Tibial artery (tissue), 4 donors: ENCODE results near the gene RASSF8.

ENCODE experiments used
- DNase-seq, 2 donors: peaks; one replicate each; pipeline ENCODE4 v3.0.0-alpha.2; 2019
- H3K27ac ChIP-seq, 2 donors: fragments of 200-600 bp; sonication (generic) in 1 of 2; 1 replicate in 1 of 2; 2 replicates in 1 of 2; pipeline ENCODE4 v1.5.1; 2018 to 2019; ENCODE audit warnings: mild to moderate bottlenecking in 1 of 2
- H3K27me3 ChIP-seq, 2 donors: fragments of 200-600 bp; sonication (generic) in 1 of 2; one replicate each; pipeline versions ENCODE4 v1.5.1 to v1.6.0; 2016 to 2019
- H3K36me3 ChIP-seq, 3 donors: fragments of 200-600 bp; sonication (generic) in 2 of 3; one replicate each; pipeline ENCODE4 v1.5.1; 2016 to 2019; ENCODE audit warnings: mild to moderate bottlenecking in 2 of 3
- H3K4me1 ChIP-seq, 4 donors: fragments of 200-600 bp; sonication (generic) in 2 of 4; 1 replicate in 3 of 4; 2 replicates in 1 of 4; pipeline ENCODE4 v1.5.1; 2016 to 2019
- H3K4me3 ChIP-seq, 2 donors: fragments of 200-600 bp; sonication (generic) in 1 of 2; 1 replicate in 1 of 2; 2 replicates in 1 of 2; pipeline ENCODE4 v1.5.1; 2018 to 2019; ENCODE audit warnings: mild to moderate bottlenecking in 2 of 2
- H3K9me3 ChIP-seq, 3 donors: fragments of 200-600 bp; sonication (generic) in 1 of 3; one replicate each; pipeline ENCODE4 v1.5.1; 2016 to 2019
- CTCF ChIP-seq, 2 experiments: fragments of 200-600 bp in 1 of 2; fragments of 450-650 bp in 1 of 2; IDR thresholded peaks; one replicate each; pipeline ENCODE4 v1.5.1; 2017 to 2019; ENCODE audit warnings: antibody characterized with exemption in 2 of 2, mild to moderate bottlenecking in 1 of 2, moderate library complexity in 1 of 2
- intact Hi-C: fragments of 100-400 bp; cut with DNase I; formaldehyde crosslinking; loops from one replicate; pipeline ENCODE4 v1.15.0; 2023; ENCODE audit warnings: low total_unique reads

The RASSF8 gene

GRCh38 chr12:26043135-26044006, 84.9 kb downstream of the RASSF8 start:
- Histone ChIP-seq H3K27me3 (no peaks in the 10 kb centered on the region), H3K36me3 (no peaks in the 10 kb centered on the region), H3K9me3 (no peaks in the 10 kb centered on the region), H3K4me1 (peaks cover 0 to 43% (median 18%) of the 10 kb centered on the region in 4 donors), H3K27ac (no peak overlapping the region), H3K4me3 (no peak overlapping the region)
- intact Hi-C loops = no loop called here
- no peak for TF ChIP-seq CTCF (IDR thresholded peaks at IDR 0.05)
- DNase-seq = no peak

GRCh38 chr12:26044007-26044394, 85.5 kb downstream of the RASSF8 start:
- no peaks in the 10 kb centered on the region for H3K36me3 ChIP-seq
- no peaks in the 10 kb centered on the region for H3K9me3 ChIP-seq
- no peak overlapping the region for H3K27ac ChIP-seq
- no peak for DNase-seq
- intact Hi-C loops = no loop called here
- H3K27me3 ChIP-seq = no peaks in the 10 kb centered on the region
- TF ChIP-seq CTCF (IDR thresholded peaks at IDR 0.05) = no peak
- peaks cover 0 to 43% (median 18%) of the 10 kb centered on the region in 4 donors for H3K4me1 ChIP-seq
- H3K4me3 ChIP-seq = no peak overlapping the region

- no peak for TF ChIP-seq CTCF (IDR thresholded peaks at IDR 0.05)
- Histone ChIP-seq H3K36me3 (no peaks in the 10 kb centered on the region), H3K4me3 (no peak overlapping the region), H3K27me3 (no peaks in the 10 kb centered on the region), H3K9me3 (no peaks in the 10 kb centered on the region), H3K27ac (no peak overlapping the region), H3K4me1 (peaks cover 0 to 43% (median 18%) of the 10 kb centered on the region in 4 donors)
- DNase-seq = no peak
- intact Hi-C loops = no loop called here
These were observed 86.1 kb downstream of the RASSF8 start for GRCh38 chr12:26044592-26044991.

- TF ChIP-seq CTCF (IDR thresholded peaks at IDR 0.05) = no peak
- peaks cover 0 to 43% (median 18%) of the 10 kb centered on the region in 4 donors for H3K4me1 ChIP-seq
These were observed 87.7 kb downstream of the RASSF8 start for GRCh38 chr12:26046203-26046602.

GRCh38 chr12:26046906-26047305, 88.4 kb downstream of the RASSF8 start:
- Histone ChIP-seq H3K4me3 (no peak overlapping the region), H3K27me3 (no peaks in the 10 kb centered on the region), H3K9me3 (no peaks in the 10 kb centered on the region), H3K36me3 (no peaks in the 10 kb centered on the region), H3K4me1 (peaks cover 0 to 42% (median 18%) of the 10 kb centered on the region in 4 donors), H3K27ac (no peak overlapping the region)
- no peak for TF ChIP-seq CTCF (IDR thresholded peaks at IDR 0.05)
- intact Hi-C loops = no loop called here
- DNase-seq = no peak

More at GRCh38 chr12:26046203-26046602, 87.7 kb downstream of the RASSF8 start:
- intact Hi-C loops = no loop called here
- Histone ChIP-seq H3K27me3 (no peaks in the 10 kb centered on the region), H3K27ac (no peak overlapping the region), H3K36me3 (no peaks in the 10 kb centered on the region), H3K4me3 (no peak overlapping the region), H3K9me3 (no peaks in the 10 kb centered on the region)
- no peak for DNase-seq
